AML-193 (cell line): ENCODE results near the gene GALP.
"Not testable (repeated sequence)": the region's sequence is repeated elsewhere in the genome, so short reads cannot be mapped to it uniquely, and the experiment has no call there.

ENCODE experiments used
- DNase-seq, 2 experiments: peaks; one replicate each; lab custom pipeline; 2025; lab: John Stamatoyannopoulos, UW

The GALP gene

GRCh38 chr19:56175861-56176307 is at the start of gene GALP:
GALP (plus strand) TSS chr19:56176008; CDS start chr19:56177109, 1,101 bp downstream.
- DNase-seq, result not testable (repeated sequence)

- no peak for DNase-seq
Measured at GRCh38 chr19:56126983-56127780, 48.6 kb upstream of the GALP start.

DNA sequence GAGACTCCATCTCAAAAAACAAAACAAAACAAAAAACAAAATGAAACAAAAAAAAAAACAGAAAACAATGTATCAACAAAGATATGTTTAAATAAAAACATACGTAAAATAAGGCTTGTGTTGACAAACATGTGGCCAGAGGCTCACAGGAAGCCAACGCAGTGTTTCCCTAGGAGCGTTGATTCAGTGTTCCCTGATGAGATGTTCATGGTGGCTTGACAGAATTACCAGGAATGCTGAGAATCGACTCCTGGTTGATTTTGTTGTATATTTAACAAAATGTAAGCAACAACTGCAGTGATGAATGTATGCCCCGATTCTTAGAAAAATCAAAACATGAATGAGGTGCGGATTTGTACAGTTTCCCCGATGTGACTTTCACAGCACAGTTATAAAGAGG is 45.8 kb upstream of the GALP start:
- DNase-seq, result no peak

- no peak for DNase-seq
Measured at GRCh38 chr19:56131651-56132050, 44.2 kb upstream of the GALP start.

DNA sequence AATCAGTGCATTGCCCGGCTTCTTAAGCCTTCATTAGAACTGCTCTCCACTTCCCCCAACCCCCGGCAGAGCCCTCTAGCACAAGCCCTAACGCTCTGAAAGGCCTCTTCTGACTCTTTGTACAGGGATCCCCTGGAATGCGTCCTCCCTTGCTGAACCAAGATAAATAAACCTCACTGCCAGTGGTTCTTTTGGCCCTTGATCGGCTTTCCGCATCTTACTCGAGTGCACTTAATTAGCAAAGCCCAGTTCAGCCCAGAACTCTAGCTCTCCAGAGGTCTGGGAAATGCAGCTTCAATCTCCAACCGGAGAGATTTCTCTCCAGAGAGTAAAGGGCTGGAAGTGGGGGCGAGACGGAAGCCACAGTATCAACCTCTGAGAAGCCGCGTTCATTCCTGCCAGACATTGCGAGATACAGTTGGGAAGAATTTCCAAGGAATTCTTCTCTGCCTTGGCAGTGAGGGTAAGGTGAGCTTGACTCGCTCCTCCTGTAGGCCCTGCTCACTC is 43.4 kb upstream of the GALP start:
- DNase-seq, result no peak

- no peak for DNase-seq
Measured at GRCh38 chr19:56133858-56134653, 41.8 kb upstream of the GALP start.

GRCh38 chr19:56134654-56134921 is 41.2 kb upstream of the GALP start:
- no peak for DNase-seq

GRCh38 chr19:56136362-56136761 is 39.4 kb upstream of the GALP start:
- DNase-seq, result no peak

DNA sequence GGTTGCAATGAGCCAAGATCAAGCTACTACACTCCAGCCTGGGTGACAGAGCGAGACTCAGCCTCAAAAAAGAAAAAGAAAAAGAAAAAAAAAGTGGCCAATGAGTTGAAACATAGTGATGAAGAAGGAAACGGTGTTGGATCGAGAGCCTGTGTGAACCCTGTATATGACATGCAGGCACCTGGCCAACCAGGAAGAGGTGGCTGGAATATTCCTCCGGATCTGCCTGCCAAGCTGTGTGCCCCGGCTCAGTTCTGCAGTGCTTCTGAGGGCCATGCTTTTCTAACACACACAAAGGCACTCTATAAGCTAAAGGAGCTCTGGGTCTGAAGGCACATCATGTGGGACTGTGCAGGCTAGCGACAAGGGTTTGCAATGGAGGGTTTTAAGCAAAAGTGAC is 38.4 kb upstream of the GALP start:
- no peak for DNase-seq

GRCh38 chr19:56138069-56138468 is 37.7 kb upstream of the GALP start:
- peak; percentile 25 to 37 for DNase-seq

DNA sequence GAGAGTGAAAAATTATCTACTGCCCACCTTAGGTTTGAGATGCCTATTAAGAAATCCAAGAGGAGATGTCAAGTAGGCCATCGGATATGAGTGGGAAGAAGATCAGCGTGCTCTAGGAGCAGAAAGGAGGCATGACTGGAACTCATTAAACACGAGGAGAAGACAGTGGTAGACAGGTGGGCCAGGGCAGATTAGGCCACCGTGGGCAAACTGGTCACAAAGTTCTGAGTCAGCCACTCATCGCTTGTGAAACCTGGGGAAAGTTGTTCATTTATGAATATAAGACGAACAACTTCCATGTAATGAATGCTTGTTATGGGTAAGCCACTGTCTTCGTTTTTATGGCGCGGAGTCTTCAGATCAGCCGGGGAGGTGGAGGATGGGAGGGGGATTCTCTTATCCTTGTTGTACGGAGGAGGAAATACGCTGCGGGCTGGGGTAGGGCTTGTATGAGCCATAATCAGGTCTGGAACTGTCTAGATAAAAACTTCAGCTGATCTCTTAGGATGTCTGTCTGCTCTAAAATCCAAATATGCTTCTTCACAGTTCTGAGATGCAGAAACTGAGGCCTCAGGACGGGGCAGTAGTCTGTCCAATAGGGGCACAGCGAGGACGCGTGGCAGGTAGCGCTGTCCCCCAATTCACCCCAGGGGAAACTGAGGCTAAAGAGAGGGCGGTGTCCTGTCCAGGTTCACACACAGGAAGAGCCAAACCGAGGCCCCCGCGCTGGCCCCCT is 35.8 kb upstream of the GALP start:
- no peak for DNase-seq

DNA sequence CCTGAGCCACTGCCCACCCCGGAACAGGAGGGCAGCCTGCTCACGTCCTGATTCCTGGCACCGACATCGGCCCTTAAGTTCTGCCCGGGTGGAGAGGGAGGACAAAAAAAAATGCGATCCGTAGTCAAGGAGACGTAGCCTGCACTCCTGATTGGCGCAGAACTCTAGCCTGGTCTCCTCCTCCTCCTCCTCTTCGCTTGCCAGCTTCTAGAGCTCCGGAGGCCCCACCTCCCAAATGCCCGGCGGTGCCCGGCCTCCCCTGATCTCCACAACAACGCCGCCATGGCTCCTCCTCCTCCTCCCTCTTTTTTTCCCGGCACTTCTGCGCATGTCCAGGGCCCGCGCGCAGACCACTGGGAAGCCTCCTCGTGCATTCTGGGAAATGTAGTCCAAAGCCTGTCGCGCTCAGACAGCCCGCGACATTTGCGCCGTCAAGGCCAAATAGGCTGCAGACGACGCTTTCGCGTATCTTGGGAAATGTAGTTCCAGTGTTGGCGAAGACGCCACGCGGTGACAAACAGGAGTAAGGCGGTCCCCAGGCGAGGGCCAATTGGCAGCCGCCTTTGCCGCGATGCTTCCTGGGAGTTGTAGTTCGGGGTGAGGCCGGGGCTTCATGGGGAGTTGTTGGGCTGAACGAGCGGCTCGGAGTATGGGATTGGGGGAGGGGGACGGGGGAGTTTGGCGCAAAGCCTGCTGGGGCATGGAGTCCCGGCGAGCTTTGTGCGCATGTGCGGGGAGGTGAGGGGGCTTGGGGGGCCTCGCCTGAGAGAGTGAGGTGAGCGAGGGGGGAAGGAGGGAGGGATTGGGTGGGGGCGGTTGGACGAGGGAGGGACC is 35.0 kb upstream of the GALP start, which contains the start of gene ZNF444:
Gene ZNF444, plus strand, starts transcription at position 705 of the 834 bp plus-strand sequence. CDS start 5,625 bp downstream, outside the sequence.
- peak; percentile 99 to 100 for DNase-seq

GRCh38 chr19:56141417-56141993 is 34.3 kb upstream of the GALP start:
- no peak for DNase-seq

DNA sequence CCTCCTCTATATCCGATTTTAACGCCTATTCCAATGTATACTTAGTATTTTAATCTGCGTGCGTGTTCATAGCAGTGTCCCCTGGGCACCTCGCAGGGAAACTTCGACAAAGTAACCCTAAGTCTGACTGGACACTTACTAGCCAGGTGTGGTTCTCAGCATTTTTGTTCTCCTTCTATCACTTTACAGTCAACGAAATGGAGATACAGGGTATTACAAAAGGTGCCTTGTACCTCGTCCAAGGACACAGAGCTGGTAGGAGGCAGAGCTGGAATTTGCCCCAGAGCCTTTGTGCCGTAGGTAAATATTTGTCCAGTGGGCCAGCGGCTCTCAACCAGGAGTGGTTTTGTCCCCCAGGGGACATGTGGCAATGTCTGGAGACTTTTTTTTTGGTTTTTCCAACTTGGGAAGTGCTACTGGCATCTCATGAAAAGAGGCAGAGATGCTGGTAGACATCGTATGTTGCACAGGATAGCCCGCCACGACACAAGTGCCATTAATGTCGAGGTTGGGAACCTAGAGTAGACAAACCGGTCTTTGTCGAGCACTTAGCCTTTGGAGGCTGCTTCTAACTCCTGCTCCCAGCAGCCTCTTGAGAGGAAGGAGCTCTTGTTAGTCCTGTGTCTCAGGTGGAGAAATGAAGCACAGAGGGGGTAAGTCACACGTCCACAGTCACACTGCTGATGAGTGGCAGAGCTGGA is 33.6 kb upstream of the GALP start:
- no peak for DNase-seq

GRCh38 chr19:56142897-56143434 is 32.8 kb upstream of the GALP start:
- DNase-seq, result no peak

GRCh38 chr19:56144376-56144775 is 31.4 kb upstream of the GALP start:
- no peak for DNase-seq

DNA sequence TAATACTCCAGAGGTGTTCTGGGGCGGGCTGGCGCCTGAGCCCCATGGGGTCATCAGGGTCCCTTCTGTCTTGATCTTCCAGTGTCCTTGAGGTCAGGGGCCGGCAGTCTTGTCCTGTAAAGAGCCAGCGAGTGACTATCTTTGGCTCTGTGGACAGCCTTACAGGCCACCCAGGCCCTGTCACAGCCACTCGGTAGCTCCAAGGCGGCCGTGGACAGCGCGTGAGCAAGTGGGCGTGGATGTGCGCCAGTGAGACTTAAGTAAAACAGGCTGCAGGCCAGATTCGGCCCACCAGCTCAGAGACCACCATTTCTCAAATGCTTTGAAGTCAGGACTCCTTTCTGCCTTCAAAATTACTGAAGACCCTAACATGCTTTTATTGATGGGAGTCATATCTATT is 31.0 kb upstream of the GALP start:
- DNase-seq, result no peak

GRCh38 chr19:56145698-56146097 is 30.1 kb upstream of the GALP start:
- DNase-seq, result no peak

DNA sequence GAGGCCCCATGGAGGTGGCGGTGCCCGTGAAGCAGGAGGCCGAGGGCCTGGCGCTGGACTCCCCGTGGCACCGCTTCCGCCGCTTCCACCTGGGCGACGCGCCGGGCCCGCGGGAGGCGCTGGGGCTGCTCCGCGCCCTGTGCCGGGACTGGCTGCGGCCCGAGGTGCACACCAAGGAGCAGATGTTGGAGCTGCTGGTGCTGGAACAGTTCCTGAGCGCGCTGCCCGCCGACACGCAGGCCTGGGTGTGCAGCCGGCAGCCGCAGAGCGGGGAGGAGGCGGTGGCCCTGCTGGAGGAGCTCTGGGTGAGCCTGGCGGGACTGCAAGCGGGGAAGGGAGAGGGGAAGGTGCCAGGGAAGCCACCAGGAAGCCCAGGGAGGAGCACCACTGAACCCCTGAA is 28.9 kb upstream of the GALP start:
- DNase-seq, result no peak

GRCh38 chr19:56147307-56147706 is 28.5 kb upstream of the GALP start:
- DNase-seq, result no peak
